GM12878 (cell line): ENCODE data around the gene CALHM3. TPM values are rescaled to one million over a fixed set of nuclear protein-coding genes. Genes with fewer than 3 reads are reported as not detected.

ENCODE experiments used
- ATAC-seq: fragments of 200-7000 bp; cut with Tn5 transposase; 3 replicates; pipeline ENCODE4 v1.9.1; 2020; ENCODE audit warnings: mild to moderate bottlenecking, moderate library complexity
- BruUV-seq: library from RNA; stranded (reverse); fragments of 400-500 nt; replicated peaks from 2 replicates; lab custom pipeline; 2021; lab: Mats Ljungman, UMichigan
- CTCF ChIA-PET: fragments of 300-600 bp; sonication (Branson Sonifier 250); formaldehyde crosslinking; extraction: SDS; loops from one replicate; lab custom pipeline; 2021; ENCODE audit warnings: inconsistent platforms; lab: Yijun Ruan, JAX
- POLR2A ChIA-PET: fragments of 350-600 bp; formaldehyde crosslinking; extraction: SDS; loops from one replicate; lab custom pipeline; 2021; ENCODE audit warnings: inconsistent platforms; lab: Charles Lee
- RAD21 ChIA-PET: fragments of 300-600 bp; sonication (Branson Sonifier 250); formaldehyde crosslinking; loops from one replicate; lab custom pipeline; 2023; ENCODE audit warnings: antibody characterized with exemption; ENCODE audit not compliant: unreplicated experiment; lab: Charles Lee
- SMC1A ChIA-PET: fragments of 300-600 bp; sonication (Branson Sonifier 250); formaldehyde crosslinking; loops from one replicate; lab custom pipeline; 2023; ENCODE audit not compliant: unreplicated experiment, uncharacterized antibody; lab: Charles Lee
- DNase-seq: peaks from one replicate; pipeline ENCODE4 v3.0.0-alpha.2; 2011; ENCODE audit warnings: low read depth, low spot score
- FAIRE-seq: peaks from 3 replicates; lab custom pipeline; 2011; peaks lifted over from hg19 to GRCh38; lab: Jason Lieb, UNC
- H2AFZ ChIP-seq: 2 replicates; pipeline ENCODE4 v1.6.0; 2011; ENCODE audit warnings: low read depth, low read length, control low read depth; ENCODE audit not compliant: control insufficient read depth
- H3K27ac ChIP-seq: 2 replicates; pipeline ENCODE4 v1.5.1; 2011; ENCODE audit warnings: control low read depth; ENCODE audit not compliant: control insufficient read depth, insufficient read depth
- H3K27me3 ChIP-seq, 2 experiments: replicated peaks in 1 of 2; 2 replicates each; pipeline versions ENCODE4 v1.6.0 to v1.6.1; 2011; ENCODE audit warnings: low read length in 1 of 2; ENCODE audit not compliant: control insufficient read depth in 2 of 2, insufficient read depth in 2 of 2
- H3K36me3 ChIP-seq, 2 experiments: 2 replicates each; pipeline ENCODE4 v1.5.1; 2011; ENCODE audit warnings: low read length in 1 of 2; ENCODE audit not compliant: control insufficient read depth in 2 of 2, insufficient read depth in 2 of 2
- H3K4me1 ChIP-seq: 2 replicates; pipeline ENCODE4 v1.6.1; 2011; ENCODE audit warnings: mild to moderate bottlenecking, low read length, moderate library complexity, mixed read lengths; ENCODE audit not compliant: control insufficient read depth, insufficient read depth
- H3K4me2 ChIP-seq: 2 replicates; pipeline ENCODE4 v1.6.0; 2011; ENCODE audit warnings: control low read depth; ENCODE audit not compliant: control insufficient read depth, insufficient read depth
- H3K4me3 ChIP-seq: fragments of 200-600 bp; sonication (generic); 2 replicates; pipeline ENCODE4 v1.5.1; 2016
- H3K79me2 ChIP-seq: 2 replicates; pipeline ENCODE4 v1.6.0; 2011; ENCODE audit warnings: low read length; ENCODE audit not compliant: control insufficient read depth, insufficient read depth
- H3K9ac ChIP-seq: 2 replicates; pipeline ENCODE4 v1.8.0; 2011; ENCODE audit warnings: low read length, control low read depth, mixed read lengths; ENCODE audit not compliant: control insufficient read depth, insufficient read depth
- H3K9me3 ChIP-seq: replicated peaks from 3 replicates; pipeline ENCODE4 v1.5.1; 2011; ENCODE audit warnings: mild to moderate bottlenecking, low read length; ENCODE audit not compliant: control insufficient read depth, insufficient read depth
- H4K20me1 ChIP-seq: 2 replicates; pipeline ENCODE4 v1.6.0; 2011; ENCODE audit not compliant: control insufficient read depth, insufficient read depth
- ATF2 ChIP-seq: IDR thresholded peaks from 2 replicates; pipeline ENCODE4 v1.6.1; 2012; ENCODE audit warnings: low read length, inconsistent platforms
- CBX3 ChIP-seq: fragments of 200-600 bp; sonication (generic); IDR thresholded peaks from 2 replicates; pipeline ENCODE4 v1.6.1; 2016; ENCODE audit warnings: low read depth, borderline replicate concordance
- CEBPB ChIP-seq, 2 experiments: fragments of 150-350 bp in 1 of 2; IDR thresholded peaks; 2 replicates each; pipeline ENCODE4 v1.6.1; 2012 to 2014; ENCODE audit warnings: low read depth in 2 of 2, low read length in 2 of 2, borderline replicate concordance in 1 of 2, inconsistent platforms in 1 of 2
- CHD4 ChIP-seq: fragments of 200-600 bp; sonication (generic); IDR thresholded peaks from 2 replicates; pipeline ENCODE4 v1.6.1; 2016; ENCODE audit warnings: mild to moderate bottlenecking
- EED ChIP-seq: sonication (generic); IDR thresholded peaks from 2 replicates; pipeline ENCODE4 v1.6.1; 2016; ENCODE audit warnings: antibody characterized with exemption, low read depth
- ELK1 ChIP-seq: IDR thresholded peaks from 2 replicates; pipeline ENCODE4 v1.6.1; 2012; ENCODE audit warnings: low read depth, low read length, improper control_type of control experiment
- GATAD2B ChIP-seq: fragments of 450-650 bp; conservative IDR thresholded peaks from 2 replicates; pipeline ENCODE4 v1.6.1; 2017; ENCODE audit warnings: low read depth, mild to moderate bottlenecking, moderate library complexity
- MYB ChIP-seq: fragments of 150-350 bp; IDR thresholded peaks from 2 replicates; pipeline ENCODE4 v1.6.1; 2014; ENCODE audit warnings: mild to moderate bottlenecking, low read depth, low read length, borderline replicate concordance
- MYC ChIP-seq: IDR thresholded peaks from 2 replicates; pipeline ENCODE4 v1.6.1; 2011; ENCODE audit warnings: mild to moderate bottlenecking, low read length, moderate library complexity, inconsistent platforms; ENCODE audit not compliant: insufficient read depth, insufficient replicate concordance, insufficient read length, severe bottlenecking
- TBL1XR1 ChIP-seq: IDR thresholded peaks from 2 replicates; pipeline ENCODE4 v1.6.1; 2012; ENCODE audit warnings: low read depth, low read length, improper control_type of control experiment
- WRNIP1 ChIP-seq: IDR thresholded peaks from 2 replicates; pipeline ENCODE4 v1.6.1; 2011; ENCODE audit warnings: low read depth, low read length, improper control_type of control experiment, borderline replicate concordance
- YY1 ChIP-seq: IDR thresholded peaks from 2 replicates; pipeline ENCODE4 v1.6.1; 2011; ENCODE audit warnings: low read depth, mild to moderate bottlenecking, low read length
- ZNF274 ChIP-seq: IDR thresholded peaks from one replicate; pipeline ENCODE4 v1.8.0; 2011; ENCODE audit not compliant: insufficient read length, insufficient read depth
- WGBS: methylation state at CpG from one replicate; pipeline ENCODE4 v1.1.6; 2016; ENCODE audit warnings: low lambda C conversion rate; ENCODE audit not compliant: insufficient replicate concordance, insufficient coverage; ENCODE audit errors: missing lambda C conversion rate; 5-methylcytosine and 5-hydroxymethylcytosine counted together
- in situ Hi-C: fragments of 300-500 bp; cut with MboI; formaldehyde crosslinking; loops from 9 replicates; pipeline ENCODE4 v1.14.3; 2018; ENCODE audit warnings: mixed read lengths
- intact Hi-C: fragments of 100-400 bp; cut with micrococcal nuclease; formaldehyde crosslinking; loops from one replicate; pipeline ENCODE4 v1.14.2; 2022; ENCODE audit not compliant: unreplicated experiment
- polyA plus RNA-seq, 11 experiments: library from polyadenylated mRNA; depleted of rRNA in 4 of 11; unstranded in 6 of 11; stranded (reverse) in 5 of 11; fragments of >200 nt; fragmentation: Nextera tagmentation in 4 of 11; fragmentation: Illumina TruSeq in 1 of 11; extraction: Ambion mirVana in 4 of 11; extraction: Trizol in 1 of 11; gene quantifications; 1 replicate in 1 of 11; 2 replicates in 10 of 11; pipeline versions ENCODE4 v1.2.1 to v1.2.3, GENCODE V29; 2011 to 2016; ENCODE audit warnings: inconsistent platforms in 2 of 11, missing spikeins in 2 of 11, low read depth in 1 of 11
- total RNA-seq, 4 experiments: library from RNA; depleted of rRNA in 3 of 4; stranded (reverse); fragments of >200 nt in 3 of 4; fragmentation: Illumina TruSeq in 1 of 4; extraction: Trizol in 1 of 4; gene quantifications; 2 replicates each; pipeline versions ENCODE4 v1.2.1 to v1.2.3, GENCODE V29; 2013 to 2021

Gene CALHM3
- total and polyA plus RNA-seq, 10 of the 15 experiments (the other 5 are each of a cell fraction or from before 2014, with no cell fraction given) = 0.03 to 0.42 (median 0.11) TPM; not detected in 5

- in situ Hi-C loops = no loop called here
- ATAC-seq (no peak), DNase-seq (no peak), FAIRE-seq (no peak)
- no peak for TF ChIP-seq MYC
- 0 out of 2 replicates have a peak, but pooled peaks have one; percentile 53 for TF ChIP-seq GATAD2B
- no peak for TF ChIP-seq CEBPB (IDR thresholded peaks at IDR 0.05; ENCODE audit: borderline replicate concordance in 1 of 2, low read depth in 2 of 2, low read length in 2 of 2)
- no peak overlapping the region for H3K27ac ChIP-seq
- no peaks in the 10 kb centered on the region for H3K79me2 ChIP-seq
- intact Hi-C loops = no loop called here
- peaks cover 12% of the 10 kb centered on the region for H3K4me1 ChIP-seq
- H3K9ac ChIP-seq = no peak overlapping the region
- no TSS peak for BruUV-seq
- H3K36me3 ChIP-seq = no peaks in the 10 kb centered on the region
- WGBS = 89% methylated on average over 39 of the region's 39 CpGs
- CTCF ChIA-PET = interaction anchor here (0.7 to 3.2 kb wide), 4 partner anchors 8 to 41 kb away, joined by 3 to 17 read pairs (median 3); no protein-coding TSS in a partner anchor
- H3K4me2 ChIP-seq = no peak overlapping the region
- no peaks in the 10 kb centered on the region for H4K20me1 ChIP-seq
- H3K4me3 ChIP-seq = no peak overlapping the region
- H2AFZ ChIP-seq = no peak overlapping the region
- no peaks in the 10 kb centered on the region for H3K9me3 ChIP-seq
- RAD21 ChIA-PET = interaction anchor here (0.7 to 2.4 kb wide), 7 partner anchors 8 to 90 kb away, joined by 3 to 19 read pairs (median 3); partner anchors contain the start of genes ATP5MK, NEURL1, PDCD11 and TAF5
- POLR2A ChIA-PET = interaction anchor here (0.6 to 9.5 kb wide), 6 partner anchors 9 to 115 kb away, joined by 3 to 144 read pairs (median 14); no protein-coding TSS in a partner anchor
- SMC1A ChIA-PET = interaction anchor here (1.0 to 2.8 kb wide), 5 partner anchors 8 to 25 kb away, joined by 3 to 10 read pairs (median 3); no protein-coding TSS in a partner anchor
- no peaks in the 10 kb centered on the region for H3K27me3 ChIP-seq
Observed at GRCh38 chr10:103457896-103458583, 21.0 kb downstream of the CALHM3 start.

GRCh38 chr10:103457176-103457712 is 21.8 kb downstream of the CALHM3 start:
- FAIRE-seq = no peak
- no peak overlapping the region for H3K9ac ChIP-seq
- intact Hi-C loops = no loop called here
- no peak overlapping the region for H3K4me2 ChIP-seq
- no peak overlapping the region for H2AFZ ChIP-seq
- H3K27ac ChIP-seq = no peak overlapping the region
- SMC1A ChIA-PET = interaction anchor here (1.0 to 2.8 kb wide), 5 partner anchors 8 to 26 kb away, joined by 3 to 9 read pairs (median 3); no protein-coding TSS in a partner anchor
- ATAC-seq = no peak
- H3K9me3 ChIP-seq = no peaks in the 10 kb centered on the region
- POLR2A ChIA-PET = interaction anchor here (0.6 to 9.5 kb wide), 4 partner anchors 12 to 666 kb away, joined by 3 to 144 read pairs (median 10); no protein-coding TSS in a partner anchor
- H3K27me3 ChIP-seq = no peaks in the 10 kb centered on the region
- H3K4me1 ChIP-seq = peaks cover 19% of the 10 kb centered on the region
- no peak overlapping the region for H3K4me3 ChIP-seq
- no peaks in the 10 kb centered on the region for H3K36me3 ChIP-seq
- BruUV-seq = no TSS peak
- DNase-seq = no peak
- CTCF ChIA-PET = interaction anchor here (0.7 to 3.2 kb wide), 2 partner anchors 18 to 28 kb away, joined by 3 to 17 read pairs; no protein-coding TSS in a partner anchor
- WGBS = 62% methylated on average over 8 of the region's 8 CpGs
- RAD21 ChIA-PET = interaction anchor here (0.7 to 2.4 kb wide), 4 partner anchors 9 to 24 kb away, joined by 3 to 18 read pairs (median 3); no protein-coding TSS in a partner anchor
- in situ Hi-C loops = no loop called here
- H4K20me1 ChIP-seq = no peaks in the 10 kb centered on the region
- no peaks in the 10 kb centered on the region for H3K79me2 ChIP-seq
- TF ChIP-seq ELK1 = no peak
- TF ChIP-seq ZNF274 = no peak
- TF ChIP-seq ATF2 = no peak
- TF ChIP-seq YY1 = no peak
- no peak for TF ChIP-seq WRNIP1
- no peak for TF ChIP-seq TBL1XR1
- no peak for TF ChIP-seq CBX3
- TF ChIP-seq CHD4 = no peak
- no peak for TF ChIP-seq MYB
- TF ChIP-seq EED = no peak
